Skin of body (tissue), 2 donors: ENCODE results near the gene ARHGEF11. TPM values are rescaled to one million over a fixed set of nuclear protein-coding genes. Genes with fewer than 3 reads are reported as not detected.

Source experiments
- DNase-seq: peaks from one replicate; lab custom pipeline; 2025; lab: John Stamatoyannopoulos, UW
- total RNA-seq: library from RNA; depleted of rRNA; stranded (reverse); fragments of >200 nt; gene quantifications from one replicate; pipeline ENCODE4 v1.2.3, GENCODE V29; 2014

The ARHGEF11 gene
- total RNA-seq, 1 donor from 2014 or later: 26.6 TPM

DNA sequence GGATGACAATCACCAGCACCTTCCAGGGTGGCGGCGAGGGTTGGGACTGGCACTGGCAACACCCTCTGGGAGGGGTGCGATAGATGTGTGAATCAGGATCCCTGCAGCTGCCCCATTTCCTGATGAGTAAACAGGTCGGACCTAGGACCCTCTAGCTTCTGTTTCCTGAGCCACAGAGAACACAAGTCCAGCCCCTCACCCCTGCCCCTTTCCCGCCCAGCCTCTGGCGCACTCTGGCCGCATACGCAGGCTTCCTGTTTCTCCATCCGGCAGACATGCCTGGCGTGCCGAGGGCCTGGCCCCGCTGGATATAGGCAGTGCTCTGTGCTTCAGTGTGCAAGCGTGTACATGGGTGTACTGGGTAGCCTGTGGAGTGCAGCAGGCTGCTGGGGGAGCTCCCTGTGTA is 147.4 kb downstream of the ARHGEF11 start:
- DNase-seq: peak; percentile 65

DNA sequence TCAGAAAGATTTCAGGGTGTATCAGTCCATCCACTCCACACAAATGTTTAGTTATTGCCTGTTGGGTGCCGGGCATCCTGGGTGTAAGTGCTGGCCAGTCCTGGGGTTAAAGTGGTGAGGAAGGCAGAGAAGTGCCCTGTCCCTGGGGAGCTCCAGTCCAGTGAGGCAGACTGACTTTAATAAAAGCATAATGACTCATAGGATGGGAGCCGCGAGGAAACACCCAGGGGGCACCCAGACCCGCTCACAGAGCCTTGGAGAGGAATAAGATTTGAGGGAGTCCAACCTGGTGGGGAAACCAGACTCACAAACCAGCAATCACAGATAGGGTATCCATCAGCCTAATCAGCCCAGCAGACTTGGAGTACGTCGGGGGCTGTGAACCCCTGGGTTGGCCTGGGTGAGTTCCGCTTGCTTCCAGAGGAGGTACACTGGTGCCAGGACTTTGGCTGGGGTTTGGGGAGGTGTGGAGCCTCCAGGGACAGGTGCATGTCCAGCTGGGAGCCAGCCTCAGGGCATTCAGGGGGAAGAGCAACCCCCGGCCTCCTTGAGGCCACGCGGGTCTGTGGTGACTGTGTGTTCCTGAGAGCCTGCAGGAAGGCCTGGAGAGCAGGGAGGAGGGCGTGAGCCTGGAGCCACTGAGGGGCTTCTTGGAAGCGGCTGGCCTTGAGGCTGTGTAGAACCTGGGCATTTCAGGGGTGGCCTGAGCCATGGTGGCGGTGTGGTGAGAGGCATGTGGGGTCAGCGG is 148.3 kb downstream of the ARHGEF11 start:
- no peak for DNase-seq

DNA sequence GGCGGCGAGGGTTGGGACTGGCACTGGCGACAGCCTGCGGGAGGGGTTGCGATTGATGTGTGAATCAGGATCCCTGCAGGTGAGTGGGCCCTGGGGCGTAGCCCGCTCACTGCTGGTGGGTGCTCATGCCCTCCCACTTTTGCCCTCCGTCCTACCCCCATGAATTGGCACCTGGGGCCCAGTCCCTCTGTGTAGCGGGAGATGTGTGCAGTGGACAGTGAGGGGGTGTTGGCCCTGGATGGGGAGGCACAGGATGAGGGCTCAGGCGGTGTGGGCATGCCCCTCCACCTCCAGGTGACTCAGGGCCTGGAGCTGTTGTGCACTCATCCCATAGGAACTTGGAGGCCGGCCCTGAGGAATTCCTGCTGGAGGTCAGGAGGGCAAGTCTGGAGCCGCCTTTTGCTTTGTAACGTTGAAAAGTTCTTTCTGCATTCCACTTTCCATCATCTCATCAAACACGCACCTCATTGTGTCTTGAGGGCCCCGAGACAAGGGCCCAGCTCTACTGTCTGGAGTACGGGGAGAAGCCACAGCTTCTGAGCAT is 149.0 kb downstream of the ARHGEF11 start:
- DNase-seq: no peak

DNA sequence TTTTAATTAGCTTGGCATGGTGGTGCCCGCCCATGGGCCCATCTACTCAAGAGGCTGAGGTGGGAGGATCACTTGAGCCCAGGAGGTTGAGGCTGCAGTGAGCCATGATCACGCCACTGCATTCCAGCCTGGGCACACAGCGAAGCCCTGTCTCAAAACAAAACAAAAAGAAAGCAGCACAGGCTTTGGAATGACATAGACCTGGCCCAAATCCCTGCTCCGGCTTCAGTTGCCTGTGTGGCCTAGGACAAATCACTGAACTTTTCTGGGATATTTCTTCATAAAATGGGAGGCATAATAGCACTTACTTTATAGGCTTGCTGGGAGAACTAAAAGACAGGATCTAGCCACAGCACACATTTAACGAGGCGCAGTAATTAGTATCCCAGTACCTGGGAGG is 149.6 kb downstream of the ARHGEF11 start:
- no peak for DNase-seq

DNA sequence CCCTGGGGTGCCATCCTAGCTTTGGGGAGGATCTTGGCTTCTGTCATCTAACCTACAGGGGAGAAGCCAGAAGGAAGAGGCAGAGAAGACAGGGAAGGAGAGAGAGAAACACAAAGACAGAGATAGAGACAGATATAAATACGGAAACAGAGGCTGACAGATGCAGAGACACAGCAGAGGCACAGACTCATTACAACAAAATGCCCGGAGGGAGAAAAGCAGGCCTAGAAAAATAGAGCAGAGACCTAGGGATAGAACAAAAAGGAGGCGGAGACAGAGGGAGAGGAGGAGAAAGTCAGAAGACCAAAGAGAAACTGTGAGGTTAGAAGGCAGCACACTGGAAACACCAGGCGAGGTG is 150.1 kb downstream of the ARHGEF11 start:
- DNase-seq: no peak

DNA sequence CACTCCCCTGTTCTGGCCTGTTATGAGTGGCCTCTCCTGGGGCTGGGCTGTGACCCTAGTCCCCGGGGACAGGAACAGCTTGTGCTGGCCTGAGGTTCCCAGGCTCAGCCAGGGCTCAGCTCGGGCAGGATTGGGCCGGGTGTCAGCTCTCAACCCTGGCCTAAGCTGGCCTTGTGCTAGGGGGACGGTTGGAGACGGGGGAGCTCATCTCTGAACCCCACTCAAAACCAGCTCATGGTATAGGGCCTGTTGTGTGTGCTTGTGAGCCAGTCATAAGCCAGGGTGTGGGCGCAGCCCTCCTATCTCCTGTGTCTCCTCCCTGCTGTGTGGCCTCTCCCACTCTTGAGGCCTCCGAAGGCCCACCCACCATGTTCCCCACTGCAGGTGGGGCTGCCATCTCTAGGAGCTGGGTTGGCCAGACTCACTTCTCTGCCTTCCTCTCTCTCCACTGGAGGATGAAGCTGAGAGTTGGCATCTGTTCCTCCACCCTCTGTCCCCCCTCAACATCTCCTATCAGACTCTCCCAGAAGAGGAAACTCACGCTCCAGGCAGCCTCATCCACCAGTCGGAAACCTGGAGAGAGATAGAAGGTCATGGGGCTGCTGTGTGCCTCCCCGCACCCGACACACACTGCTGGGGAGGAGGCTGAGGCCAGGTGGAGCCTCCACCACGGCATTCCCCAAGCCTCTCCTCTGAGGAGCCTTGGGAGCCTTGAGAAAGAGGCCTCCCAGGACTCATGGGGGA is 150.7 kb downstream of the ARHGEF11 start:
- peak; percentile 27 for DNase-seq

DNA sequence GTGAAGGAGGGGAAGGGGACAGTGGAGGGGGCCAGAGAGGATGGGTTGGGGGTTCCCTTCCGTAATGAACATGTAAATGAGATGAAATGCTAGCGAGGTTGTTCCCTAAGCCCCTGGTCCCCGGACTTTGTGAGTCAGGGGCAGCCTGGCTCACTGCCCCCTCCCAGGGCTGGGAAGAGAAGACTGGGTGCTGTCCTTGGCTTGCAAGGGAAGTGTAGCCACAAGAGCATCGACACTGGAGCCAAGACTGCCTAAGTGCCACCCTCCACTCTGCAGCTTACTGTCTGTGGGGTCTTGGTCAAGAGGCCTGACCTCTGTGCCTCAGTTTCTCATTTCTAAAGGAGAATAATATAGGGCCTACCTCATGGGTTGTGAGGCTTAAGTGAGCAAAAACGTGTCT is 151.5 kb downstream of the ARHGEF11 start:
- no peak for DNase-seq

DNA sequence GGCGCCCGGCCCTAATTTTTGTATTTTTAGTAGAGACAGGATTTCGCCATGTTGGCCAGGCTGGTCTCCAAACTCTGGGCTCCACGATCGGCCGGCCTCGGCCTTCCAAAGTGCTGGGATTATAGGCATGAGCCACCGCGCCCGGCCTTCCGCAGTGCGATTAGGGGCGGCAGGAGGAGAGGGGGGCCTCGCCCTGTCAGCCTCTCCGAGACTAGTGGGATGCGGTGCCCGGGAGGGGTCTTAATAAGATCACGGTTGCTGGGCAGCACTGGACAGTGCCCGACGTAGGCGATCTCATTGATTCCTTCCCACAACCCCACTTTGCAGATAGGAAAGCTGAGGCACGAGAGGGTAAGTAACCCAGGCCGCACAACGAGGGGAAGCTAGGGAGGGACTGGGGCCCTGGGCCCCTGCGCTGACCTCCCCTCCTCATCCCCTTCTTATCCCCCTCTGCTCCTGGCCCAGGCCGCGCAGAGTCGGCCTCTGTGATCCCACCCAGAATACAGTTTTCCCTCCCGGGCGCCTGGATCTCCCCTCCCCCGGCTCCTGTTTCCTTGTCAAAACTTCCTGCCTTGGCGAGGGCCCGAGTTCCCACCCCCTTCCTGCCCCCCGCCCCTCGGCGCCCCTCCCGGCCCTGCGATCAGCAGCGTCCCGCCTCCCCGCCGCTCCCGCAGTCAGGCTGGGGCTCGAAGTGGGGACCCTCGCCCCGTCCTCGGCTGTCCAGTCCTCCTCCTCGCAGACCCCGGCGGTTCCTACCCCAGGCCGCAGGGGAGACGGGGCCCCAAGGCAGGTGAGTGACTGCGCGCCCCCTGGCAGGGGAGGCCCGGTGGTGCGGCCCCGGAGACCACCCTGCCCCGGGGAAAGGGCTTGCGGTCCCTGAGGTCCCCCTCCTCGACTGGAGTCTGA is 152.2 kb downstream of the ARHGEF11 start, which contains the start of gene PEAR1:
PEAR1 (plus strand) TSS at position 671 of the 906 bp plus-strand sequence. CDS start 10,209 bp downstream, outside the sequence.
- peak; percentile 63 for DNase-seq

DNA sequence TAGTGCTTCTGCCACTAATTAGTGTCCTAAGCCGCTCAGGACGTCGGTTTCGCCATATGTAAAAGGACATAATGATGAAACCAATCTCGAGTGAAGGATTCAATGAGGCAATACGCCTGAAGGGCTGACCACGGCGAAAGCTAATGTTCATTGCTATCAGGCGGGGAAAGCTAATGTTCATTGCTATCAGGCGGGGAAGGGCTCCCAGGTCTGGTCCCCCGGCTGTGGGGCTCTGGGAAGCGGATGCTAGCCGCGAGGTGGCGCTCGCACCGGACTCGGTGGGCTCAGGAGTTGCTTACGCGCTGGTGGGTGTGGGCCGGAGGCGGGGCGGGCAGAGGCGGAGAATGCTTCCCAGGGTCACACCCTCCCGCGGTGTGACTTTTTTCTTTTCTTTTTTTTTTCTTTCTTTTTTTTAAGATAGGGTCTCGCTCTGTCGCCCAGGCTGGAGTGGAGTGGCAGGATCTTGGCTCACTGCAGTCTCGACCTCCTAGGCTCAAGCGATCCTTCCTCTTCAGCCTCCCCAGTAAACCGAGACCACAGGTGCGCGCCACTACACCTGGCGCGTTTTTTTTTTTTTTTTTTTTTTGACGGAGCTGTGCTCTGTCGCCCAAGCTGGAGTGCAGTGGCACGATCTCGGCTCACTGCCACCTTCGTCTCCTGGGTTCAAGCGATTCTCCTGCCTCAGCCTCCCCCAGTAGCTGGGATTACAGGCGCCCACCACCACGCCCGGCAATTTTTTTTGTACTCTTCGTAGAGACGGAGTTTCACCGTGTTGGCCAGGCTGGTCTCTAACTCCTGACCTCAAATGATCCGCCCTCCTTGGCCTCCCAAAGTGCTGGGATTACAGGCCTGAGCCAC is 153.1 kb downstream of the ARHGEF11 start:
- peak; percentile 89 for DNase-seq

DNA sequence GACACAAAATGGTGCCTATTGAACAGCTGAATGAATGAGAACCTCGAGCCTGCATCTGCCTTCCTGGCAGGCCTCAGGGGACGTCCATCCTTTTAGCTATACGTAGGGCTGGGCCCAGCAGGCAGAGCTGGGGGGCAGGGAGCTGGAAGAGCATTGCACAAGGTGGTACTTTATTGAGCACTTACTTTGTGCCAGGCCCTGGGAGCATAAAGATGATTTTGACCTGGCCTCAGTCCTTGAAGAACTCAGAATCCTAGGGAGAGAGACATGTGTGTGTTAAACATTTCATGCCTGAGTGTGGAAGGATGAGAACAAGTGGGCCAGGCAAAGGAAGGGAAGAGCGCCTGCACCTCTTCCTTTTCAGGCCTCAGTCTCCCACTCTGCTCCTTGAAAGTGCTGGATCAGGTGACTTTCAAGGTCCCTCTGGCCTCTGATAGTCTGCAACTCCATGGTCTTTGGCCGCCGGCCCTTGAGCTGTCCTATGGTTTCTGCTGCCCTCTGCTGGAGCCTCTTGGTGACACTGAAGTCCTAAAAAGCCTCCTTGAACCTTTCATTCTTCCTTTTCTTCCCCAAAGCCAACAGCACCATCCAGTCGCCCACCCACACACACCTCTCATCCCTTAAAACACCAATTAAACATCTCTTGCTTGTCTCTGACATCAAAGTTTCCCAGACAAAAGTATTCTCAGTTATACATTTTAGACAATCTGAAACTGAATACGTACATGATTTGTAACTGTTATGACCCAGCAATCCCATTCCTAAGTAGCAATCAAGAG is 155.6 kb downstream of the ARHGEF11 start:
- DNase-seq: peak; percentile 75

DNA sequence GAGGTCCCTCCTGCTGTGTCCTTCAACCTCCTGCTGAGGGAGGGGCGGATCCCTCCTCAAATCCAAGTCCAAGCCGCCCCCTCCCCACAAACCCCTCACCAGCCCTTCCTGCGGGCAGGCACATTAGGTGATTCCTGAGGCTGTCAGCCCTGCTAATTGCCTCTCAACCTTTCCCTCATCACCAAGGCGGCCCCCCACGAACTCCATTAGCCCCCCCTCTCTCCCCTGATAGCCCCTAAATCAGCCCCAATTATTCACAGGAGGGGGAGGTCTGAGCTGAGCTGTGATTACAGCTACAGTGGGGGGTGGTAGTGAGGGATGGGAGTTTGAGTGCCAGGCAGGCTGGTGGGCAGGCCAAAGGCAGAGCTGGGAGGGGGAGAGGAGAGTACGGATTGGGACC is 157.8 kb downstream of the ARHGEF11 start:
- DNase-seq: no peak

DNA sequence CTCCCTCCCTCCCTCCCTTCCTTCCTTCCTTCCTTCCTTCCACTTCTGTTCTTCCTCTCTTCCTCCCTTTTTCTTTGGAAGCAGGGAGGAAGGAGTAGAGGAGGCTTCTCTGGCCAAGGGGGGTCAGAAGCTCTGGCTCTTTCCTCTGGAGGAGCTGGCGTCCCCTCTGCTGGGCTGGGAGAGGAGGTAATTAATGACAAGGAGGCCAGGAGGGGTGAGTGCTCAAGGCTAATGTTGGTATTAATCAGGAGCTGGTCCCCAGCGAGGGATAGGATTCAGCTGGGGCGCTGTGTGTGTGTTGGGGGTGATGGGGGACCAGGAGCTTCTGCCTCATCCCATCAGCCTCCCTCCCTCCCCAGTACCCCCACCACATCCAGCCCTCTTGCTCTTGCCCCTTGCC is 158.2 kb downstream of the ARHGEF11 start:
- no peak for DNase-seq

DNA sequence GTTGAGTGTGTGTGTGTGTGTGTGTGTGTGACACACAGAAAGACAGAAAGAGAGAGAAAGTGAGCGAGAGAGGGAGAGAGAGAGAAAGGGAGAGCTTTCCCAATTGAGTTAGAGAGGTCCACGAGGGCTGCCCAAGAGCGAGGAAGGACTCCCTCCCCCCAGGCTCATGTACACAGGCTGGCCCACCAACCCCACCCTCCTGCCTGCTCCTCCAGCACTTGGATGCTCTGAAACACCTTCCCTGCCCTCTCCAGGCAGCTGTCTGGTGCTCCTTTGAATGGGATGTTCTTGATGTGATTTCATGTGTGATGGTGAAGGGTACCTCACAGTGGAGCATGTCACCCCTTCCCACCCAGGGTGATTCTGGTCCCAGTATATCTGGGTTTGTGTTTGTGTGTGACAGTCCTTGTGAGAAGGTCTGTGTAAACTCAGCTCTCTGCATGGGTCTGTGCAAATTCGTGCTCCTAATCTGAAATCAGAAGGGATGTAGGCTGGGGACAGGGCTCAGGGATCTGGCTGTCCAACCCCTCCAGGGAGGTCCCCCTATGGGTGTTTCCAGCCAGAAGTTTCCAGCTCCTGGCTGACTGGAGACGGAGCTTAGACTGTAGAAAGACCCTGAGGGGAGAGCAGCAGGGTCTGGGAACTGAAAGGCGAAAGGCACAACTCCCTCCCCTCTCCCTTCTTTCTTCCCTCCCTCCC is 158.8 kb downstream of the ARHGEF11 start:
- DNase-seq: no peak

DNA sequence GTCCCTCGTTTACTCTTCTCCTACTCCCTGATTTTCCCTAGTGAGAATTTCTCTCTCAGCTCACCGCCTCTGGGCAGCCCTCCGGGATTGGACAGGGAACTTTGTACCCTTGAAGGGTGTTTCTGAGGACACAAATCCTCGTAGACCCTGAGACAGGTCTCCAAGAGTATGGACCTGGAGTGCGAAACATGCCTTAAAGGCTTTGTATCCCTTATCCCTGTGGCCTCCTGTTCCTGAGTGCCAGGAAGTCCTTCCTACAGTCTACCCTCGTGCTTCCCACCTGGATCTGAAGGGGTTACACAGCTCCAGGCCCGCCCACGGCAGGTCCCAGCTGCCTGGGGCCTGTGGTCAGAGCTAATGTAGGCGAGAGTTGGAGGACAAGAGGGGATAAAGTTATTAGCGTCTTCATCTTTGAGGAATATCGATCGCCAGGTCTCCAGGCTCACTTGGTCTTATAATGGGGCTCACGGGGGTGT is 159.6 kb downstream of the ARHGEF11 start:
- no peak for DNase-seq

DNA sequence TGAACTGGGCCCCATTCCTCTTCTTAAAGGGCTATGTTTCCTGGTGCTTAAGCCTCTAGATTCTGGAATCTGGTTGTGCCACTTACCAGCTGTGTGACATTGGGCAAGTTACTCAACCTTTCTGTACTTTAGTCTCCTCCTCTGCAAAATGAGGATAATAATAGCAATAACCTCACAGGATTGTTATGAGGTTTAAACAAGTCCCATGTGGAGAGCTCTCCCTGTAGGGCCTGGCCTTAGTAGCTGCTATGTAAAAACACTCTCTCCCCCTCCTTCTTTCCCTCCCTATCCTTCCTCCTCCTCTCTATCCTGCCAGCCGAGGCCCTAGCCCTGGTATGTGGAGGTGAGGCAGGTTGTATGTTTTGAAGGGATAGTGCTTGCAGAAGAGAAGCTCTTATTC is 160.2 kb downstream of the ARHGEF11 start:
- DNase-seq: no peak
